GM10248 (cell line): ENCODE measurements around the gene CACNA2D2.

ENCODE experiments used
- CTCF ChIA-PET: fragments of 300-600 bp; sonication (Branson Sonifier 250); formaldehyde crosslinking; extraction: SDS; loops from one replicate; lab custom pipeline; 2021; ENCODE audit warnings: antibody characterized with exemption; lab: Yijun Ruan, JAX
- POLR2A ChIA-PET: fragments of 350-650 bp; sonication (Branson Sonifier 250); formaldehyde crosslinking; extraction: SDS; loops from one replicate; lab custom pipeline; 2020; ENCODE audit warnings: antibody characterized with exemption; lab: Yijun Ruan, JAX
- DNase-seq: peaks from one replicate; pipeline ENCODE4 v3.0.0; 2012; ENCODE audit errors: extremely low spot score
- CTCF ChIP-seq: IDR thresholded peaks from 2 replicates; pipeline ENCODE4 v1.5.1; 2012; ENCODE audit warnings: mild to moderate bottlenecking, low read depth; ENCODE audit errors: extremely low read depth, missing control alignments, control extremely low read depth

Gene CACNA2D2

GRCh38 chr3:50390508-50391224 is 112.8 kb downstream of the CACNA2D2 start:
- POLR2A ChIA-PET, result no interaction called here
- CTCF ChIA-PET, result no interaction called here
- TF ChIP-seq CTCF, result no peak
- no peak for DNase-seq

GRCh38 chr3:50389414-50389767 is 114.0 kb downstream of the CACNA2D2 start:
- DNase-seq, result no peak
- POLR2A ChIA-PET, result interaction anchor here (0.6 kb wide), 1 partner anchor 41 kb away, joined by 4 read pairs; no protein-coding TSS in a partner anchor
- no peak for TF ChIP-seq CTCF
- CTCF ChIA-PET, result no interaction called here

- ChIA-PET CTCF (no interaction called here), POLR2A (no interaction called here)
- no peak for TF ChIP-seq CTCF
- DNase-seq, result no peak
Observed at GRCh38 chr3:50388720-50389413, 114.6 kb downstream of the CACNA2D2 start.

GRCh38 chr3:50388016-50388719 is 115.3 kb downstream of the CACNA2D2 start:
- CTCF ChIA-PET, result no interaction called here
- peak; percentile 8 for TF ChIP-seq CTCF
- no peak for DNase-seq
- POLR2A ChIA-PET, result no interaction called here

GRCh38 chr3:50385754-50386153 is 117.7 kb downstream of the CACNA2D2 start:
- CTCF ChIA-PET, result interaction anchor here (0.9 kb wide), 1 partner anchor 156 kb away, joined by 3 read pairs; no protein-coding TSS in a partner anchor
- POLR2A ChIA-PET, result no interaction called here
- no peak for TF ChIP-seq CTCF
- DNase-seq, result no peak

GRCh38 chr3:50383750-50384149 is 119.7 kb downstream of the CACNA2D2 start:
- TF ChIP-seq CTCF, result no peak
- no peak for DNase-seq
- ChIA-PET CTCF (no interaction called here), POLR2A (no interaction called here)
